Tracheal epithelial cell (primary cell): ENCODE measurements around the gene ITIH4. TPM values are rescaled to one million over a fixed set of nuclear protein-coding genes. Genes with fewer than 3 reads are reported as not detected.

ENCODE experiments used
- total RNA-seq: library from RNA; depleted of rRNA; stranded (reverse); fragments of >200 nt; gene quantifications from 2 replicates; pipeline ENCODE4 v1.2.1, GENCODE V29; 2014

Gene ITIH4
- total RNA-seq: 1.1 and 1.9 TPM in 2 replicates

DNA sequence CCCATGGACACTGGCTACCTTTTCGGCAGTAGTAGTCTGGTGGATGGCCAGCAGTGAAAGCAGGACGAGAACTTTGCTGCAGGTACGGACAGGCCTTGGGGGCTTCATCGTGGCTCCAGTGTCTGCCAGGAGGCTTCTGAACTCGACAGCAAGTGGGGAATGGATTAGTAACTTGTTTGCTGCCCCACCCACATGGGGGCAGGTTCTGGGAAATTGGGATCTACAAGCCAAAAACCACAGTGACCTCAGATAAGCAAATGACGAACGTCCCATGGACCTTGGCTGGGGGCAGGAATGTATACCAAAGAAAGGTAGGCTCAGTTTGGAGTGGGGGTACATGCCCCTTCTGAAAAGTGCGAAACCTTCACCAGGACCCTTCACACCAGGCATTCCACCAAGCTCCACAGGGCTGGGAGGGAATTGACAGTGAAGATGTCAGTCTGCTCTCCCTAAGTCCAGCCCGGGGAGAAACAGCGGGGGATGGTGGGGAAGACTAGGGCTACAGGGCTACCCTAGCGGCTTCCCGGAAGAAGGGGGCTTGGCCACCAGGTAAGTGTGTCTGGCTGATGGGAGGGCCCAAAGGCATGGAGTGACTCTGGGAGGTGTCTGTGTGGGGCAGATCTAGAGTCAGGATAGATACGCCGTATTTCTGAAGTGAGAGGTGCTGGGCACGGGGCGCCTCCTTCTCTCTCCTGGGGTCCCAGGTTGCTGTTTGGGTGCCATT, at the start of gene ITIH4:
TSS of gene ITIH4 (minus strand) at position 138 of the 724 bp plus-strand sequence. CDS start at position 108, 30 bp downstream.

DNA sequence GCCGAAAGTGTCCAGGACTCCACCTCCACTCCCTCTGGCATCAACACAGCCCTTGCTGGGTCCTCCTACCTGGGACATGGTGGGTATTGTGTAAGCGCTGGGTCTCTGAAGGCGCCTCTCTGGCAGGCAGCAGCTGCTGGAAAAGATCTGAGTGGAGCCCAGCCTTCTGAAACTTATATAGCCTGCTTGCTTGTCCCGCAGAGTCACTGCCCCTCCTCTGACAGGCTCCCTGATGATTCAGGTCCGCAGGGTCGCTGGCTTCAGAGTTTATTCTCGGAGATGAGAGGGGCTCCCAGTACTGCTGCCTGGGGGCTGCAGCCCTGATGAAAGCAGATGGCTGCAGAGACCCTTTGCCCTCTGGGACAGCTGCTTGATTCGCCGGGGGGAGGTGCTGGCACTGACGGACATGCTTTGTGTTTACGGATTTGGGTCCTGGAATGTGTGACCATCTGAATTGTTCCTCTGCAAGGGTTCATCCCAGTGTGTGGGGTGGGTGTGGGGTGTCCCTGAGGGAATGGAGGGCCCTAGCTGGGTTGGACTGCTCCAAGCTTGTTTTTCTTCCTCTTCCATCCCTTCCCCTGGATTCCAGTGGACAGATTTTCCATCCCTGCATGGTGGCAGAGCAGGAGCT, 4.5 kb upstream of the ITIH4 start, which contains the start of gene MUSTN1:
TSS of gene MUSTN1 (minus strand) at position 149 of the 631 bp plus-strand sequence. CDS start at position 78, 71 bp downstream.

DNA sequence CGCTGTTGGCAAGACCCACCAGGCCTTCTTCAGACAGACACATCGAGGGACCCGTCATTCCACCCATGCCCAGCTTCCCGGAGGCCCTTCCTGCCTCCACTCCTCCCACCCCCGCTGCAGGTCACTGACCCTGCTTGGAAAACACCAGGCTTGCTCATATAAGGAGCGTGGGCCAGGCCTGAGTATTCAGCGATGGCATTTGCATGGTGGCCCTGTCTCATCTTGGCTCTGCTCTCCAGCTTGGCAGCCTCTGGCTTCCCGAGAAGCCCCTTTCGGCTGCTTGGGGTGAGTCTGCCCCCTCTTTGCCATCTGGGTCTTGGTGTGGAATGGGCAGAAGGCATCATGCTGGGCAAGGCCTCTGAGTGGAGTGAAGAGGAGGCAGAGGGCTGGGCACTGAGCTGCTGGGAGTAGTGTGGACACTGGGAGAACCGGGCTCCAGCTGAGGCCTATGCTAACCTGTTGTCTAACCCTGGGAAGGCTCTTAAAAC, 35.8 kb downstream of the ITIH4 start, which contains the start of gene ITIH3:
TSS of gene ITIH3 (plus strand) at position 185 of the 488 bp plus-strand sequence. CDS start at position 193, 8 bp downstream.

GRCh38 chr3:52777127-52777958, 53.1 kb downstream of the ITIH4 start, which contains the start of gene ITIH1:
Gene ITIH1 (plus strand): TSS chr3:52777599. CDS start chr3:52777616, 17 bp downstream.

GRCh38 chr3:52770496-52771333, 59.8 kb downstream of the ITIH4 start, which contains the start of gene NEK4:
Gene NEK4 (minus strand): TSS chr3:52770940. CDS start chr3:52770746, 194 bp downstream.

Other genes starting within 250 kb of the ITIH4 start
- gene PBRM1, start 144.8 kb downstream of the ITIH4 start, total RNA-seq: 48.0 and 78.2 TPM in 2 replicates
- 202 and 315 TPM in 2 replicates for gene GNL3, start 144.6 kb downstream of the ITIH4 start, total RNA-seq
- 67.6 and 68.7 TPM in 2 replicates for gene GLT8D1, start 124.9 kb downstream of the ITIH4 start, total RNA-seq
- 39.8 and 47.5 TPM in 2 replicates for gene SPCS1, start 124.6 kb downstream of the ITIH4 start, total RNA-seq
- 20.5 and 24.7 TPM in 2 replicates for gene NEK4, start 59.7 kb downstream of the ITIH4 start, total RNA-seq
- gene ITIH1, start 53.1 kb downstream of the ITIH4 start, total RNA-seq: not detected in 2 replicates
- gene ITIH3, start 35.9 kb downstream of the ITIH4 start, total RNA-seq: not detected in 2 replicates
- gene MUSTN1, start 4.3 kb upstream of the ITIH4 start, total RNA-seq: not detected in 2 replicates
- 16.4 and 19.5 TPM in 2 replicates for gene STIMATE, start 66.9 kb upstream of the ITIH4 start, total RNA-seq
- gene SFMBT1, start 215.4 kb upstream of the ITIH4 start, total RNA-seq: 4.3 and 10.2 TPM in 2 replicates